Skeletal muscle satellite cell (primary cell): ENCODE results near the gene CDK11A.
A peak's percentile ranks its signal among the peaks of the same experiment; 100 is the strongest.
"Not testable (repeated sequence)": the region's sequence is repeated elsewhere in the genome, so short reads cannot be mapped to it uniquely, and the experiment has no call there.

Experiments
- H3K27me3 ChIP-seq: 2 replicates; pipeline ENCODE4 v1.7.0; 2013; ENCODE audit warnings: low read length; ENCODE audit not compliant: control insufficient read depth, insufficient read depth
- H3K36me3 ChIP-seq: 2 replicates; pipeline ENCODE4 v1.7.0; 2013; ENCODE audit warnings: mild to moderate bottlenecking, control low read depth, low read length; ENCODE audit not compliant: insufficient read depth
- H3K4me1 ChIP-seq: 2 replicates; pipeline ENCODE4 v1.7.0; 2013; ENCODE audit warnings: low read length; ENCODE audit not compliant: control insufficient read depth, insufficient read depth
- H3K4me2 ChIP-seq: 2 replicates; pipeline ENCODE4 v1.7.0; 2013; ENCODE audit warnings: mild to moderate bottlenecking, low read length
- H3K4me3 ChIP-seq: 2 replicates; pipeline ENCODE4 v1.7.0; 2013; ENCODE audit warnings: low read length
- H3K9ac ChIP-seq: 2 replicates; pipeline ENCODE4 v1.7.0; 2013; ENCODE audit warnings: mild to moderate bottlenecking, low read depth, low read length, moderate library complexity
- H3K9me3 ChIP-seq: replicated peaks from 2 replicates; pipeline ENCODE4 v1.7.0; 2013; ENCODE audit warnings: mild to moderate bottlenecking, control low read depth, low read length

CDK11A gene

DNA sequence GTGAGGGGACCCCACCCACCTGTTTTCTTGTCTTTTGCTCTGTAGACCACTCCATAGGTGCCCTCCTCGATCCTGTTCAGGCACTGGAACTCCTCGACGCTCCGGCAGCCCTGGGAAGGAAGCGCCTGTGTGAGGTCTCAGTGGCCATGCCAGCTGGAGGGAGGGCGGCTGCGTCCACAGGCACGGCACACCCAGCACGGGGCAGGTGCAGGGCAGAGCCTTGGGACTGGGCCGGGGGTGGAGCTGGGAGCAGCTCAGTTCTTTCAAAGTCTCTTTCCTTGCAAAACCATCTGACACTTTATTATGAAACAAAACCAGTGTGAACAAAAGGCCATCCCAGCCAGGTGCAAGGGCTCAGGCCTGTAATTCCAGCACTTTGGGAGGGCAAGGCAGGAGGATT lies 18.5 kb downstream of the CDK11A start:
- H3K27me3 ChIP-seq, H3K4me2 ChIP-seq, H3K4me3 ChIP-seq, H3K4me1 ChIP-seq, H3K9me3 ChIP-seq, H3K36me3 ChIP-seq, H3K9ac ChIP-seq: not testable (repeated sequence)

DNA sequence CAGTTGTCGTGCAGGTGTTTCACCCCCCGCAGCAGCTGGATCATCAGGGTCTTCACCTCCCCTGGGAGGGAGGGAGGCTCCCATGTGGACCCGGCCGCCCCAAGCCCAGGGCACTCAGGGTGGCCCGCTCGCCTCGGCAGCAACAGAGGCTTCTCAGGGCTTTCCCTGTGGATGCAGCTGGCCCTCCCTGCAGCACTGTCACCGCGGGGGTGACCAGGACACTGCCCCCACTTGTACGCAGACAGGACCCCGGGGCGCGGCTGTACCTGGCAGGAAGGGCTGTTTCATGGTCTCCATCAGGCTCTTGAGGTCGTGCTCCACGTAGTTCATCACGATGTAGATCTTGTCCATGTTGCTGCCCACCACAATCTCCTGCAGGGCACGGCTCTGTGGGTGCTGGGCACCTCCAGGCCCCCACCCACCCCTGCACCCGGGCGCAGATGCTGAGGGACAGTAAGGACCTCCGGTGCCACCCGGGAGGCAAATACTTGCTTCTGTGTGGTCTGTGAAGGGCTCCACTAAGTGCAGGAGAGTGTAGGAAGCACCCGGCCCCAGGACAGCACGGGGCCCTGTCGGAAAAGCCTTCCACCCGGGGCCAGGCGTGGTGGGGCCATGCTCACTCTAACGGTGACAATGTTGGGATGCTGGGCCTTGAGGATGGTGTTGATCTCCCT lies 19.7 kb downstream of the CDK11A start:
- not testable (repeated sequence) for H3K4me1 ChIP-seq, H3K4me2 ChIP-seq, H3K4me3 ChIP-seq, H3K9me3 ChIP-seq, H3K27me3 ChIP-seq, H3K36me3 ChIP-seq, H3K9ac ChIP-seq

DNA sequence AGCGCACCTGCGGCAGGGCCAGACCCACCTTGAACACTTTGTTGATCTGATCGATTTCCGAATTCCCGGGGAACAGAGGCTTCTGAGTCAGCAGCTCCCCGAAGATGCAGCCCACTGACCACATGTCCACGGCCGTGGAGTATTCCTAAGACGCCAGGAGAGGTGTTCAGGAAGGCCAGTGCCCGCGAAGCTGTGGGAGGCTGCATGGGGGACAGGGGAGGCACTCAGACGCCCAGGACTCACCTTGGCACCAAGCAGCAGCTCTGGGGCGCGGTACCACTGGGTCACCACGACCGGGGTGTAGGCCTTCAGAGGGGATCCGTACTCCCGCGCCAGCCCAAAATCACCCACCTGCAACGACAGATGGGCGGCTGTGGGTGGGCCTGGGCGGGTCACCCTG lies 20.4 kb downstream of the CDK11A start:
- no peaks in the 10 kb centered on the region for H3K4me1 ChIP-seq
- no peak overlapping the region for H3K4me3 ChIP-seq

GRCh38 chr1:1702506-1702905 lies 21.7 kb downstream of the CDK11A start:
- not testable (repeated sequence) for H3K9me3 ChIP-seq, H3K4me1 ChIP-seq, H3K27me3 ChIP-seq, H3K4me3 ChIP-seq, H3K9ac ChIP-seq, H3K36me3 ChIP-seq, H3K4me2 ChIP-seq

More for the DNA sequence above, 20.4 kb downstream of the CDK11A start:
- Histone ChIP-seq H3K9me3 (no peaks in the 10 kb centered on the region), H3K36me3 (peaks cover 3% of the 10 kb centered on the region), H3K9ac (no peak overlapping the region), H3K4me2 (no peak overlapping the region), H3K27me3 (no peaks in the 10 kb centered on the region)

DNA sequence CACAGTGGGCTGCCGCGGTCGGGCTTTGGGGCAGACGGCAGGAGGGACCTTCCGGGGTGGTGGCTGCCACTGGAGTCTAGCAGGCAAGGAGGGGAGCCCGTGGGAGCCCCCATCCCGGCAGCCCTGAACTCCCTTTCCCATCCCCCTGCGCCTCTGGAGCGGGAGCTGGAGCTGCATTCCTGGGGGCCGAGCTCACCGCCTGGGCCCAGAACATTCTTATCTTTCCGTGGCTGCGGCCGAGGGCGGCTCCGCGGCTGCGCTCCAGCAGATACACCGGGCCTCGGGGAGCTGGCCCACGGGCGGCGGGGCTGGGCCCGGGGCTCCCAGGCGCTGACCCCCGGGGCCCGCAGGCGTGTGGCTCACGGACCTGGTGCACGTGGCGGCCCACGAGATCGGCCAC lies 23.6 kb downstream of the CDK11A start:
- not testable (repeated sequence) for H3K9ac ChIP-seq, H3K36me3 ChIP-seq, H3K4me1 ChIP-seq, H3K9me3 ChIP-seq, H3K27me3 ChIP-seq, H3K4me3 ChIP-seq, H3K4me2 ChIP-seq

GRCh38 chr1:1700067-1700466 lies 24.1 kb downstream of the CDK11A start:
- not testable (repeated sequence) for H3K4me3 ChIP-seq, H3K36me3 ChIP-seq, H3K9me3 ChIP-seq, H3K9ac ChIP-seq, H3K27me3 ChIP-seq, H3K4me1 ChIP-seq, H3K4me2 ChIP-seq

- not testable (repeated sequence) for H3K27me3 ChIP-seq, H3K4me2 ChIP-seq, H3K4me3 ChIP-seq, H3K9ac ChIP-seq, H3K4me1 ChIP-seq, H3K9me3 ChIP-seq, H3K36me3 ChIP-seq
Observed at GRCh38 chr1:1699061-1699460, 25.1 kb downstream of the CDK11A start.

DNA sequence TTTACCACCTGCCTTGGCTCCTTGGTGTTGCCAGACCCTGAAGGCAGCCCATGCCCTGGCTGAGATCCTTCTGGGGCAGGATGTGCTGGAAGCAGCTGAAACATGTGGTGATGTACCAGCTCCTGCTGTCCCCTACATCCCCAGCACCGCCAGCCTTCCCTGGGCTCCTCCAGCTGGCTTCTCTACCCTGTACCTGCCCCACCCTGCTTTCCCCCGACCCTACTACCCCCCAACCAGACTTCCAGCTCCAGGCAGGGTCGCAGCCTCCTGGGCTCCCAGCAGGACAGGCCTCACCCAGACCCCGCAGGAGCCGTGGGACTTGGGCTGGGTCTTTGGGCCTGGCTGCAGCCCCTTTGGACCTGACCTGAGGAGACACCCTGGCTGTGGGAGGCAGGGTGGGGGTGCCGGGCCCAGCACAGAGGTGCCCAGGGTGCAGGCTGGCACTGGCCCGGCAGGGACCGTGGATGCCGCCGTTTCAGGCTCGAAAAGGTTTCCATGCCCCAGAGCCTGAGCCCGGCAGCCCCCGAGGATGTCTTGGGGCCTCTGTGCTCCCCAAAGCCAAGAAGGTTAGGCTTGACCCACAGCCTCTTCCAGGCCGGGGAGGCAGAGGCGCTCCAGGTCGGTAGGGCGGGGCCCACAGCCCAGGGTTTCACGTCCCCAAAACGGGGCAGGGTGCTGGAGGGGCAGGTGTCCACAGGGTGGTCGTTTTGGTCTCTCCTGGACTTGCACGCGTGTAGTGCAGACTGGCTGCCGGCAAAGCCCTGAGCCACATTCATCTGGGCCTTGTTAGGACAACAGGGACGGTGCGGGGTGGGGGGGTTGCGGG lies 26.6 kb downstream of the CDK11A start:
- not testable (repeated sequence) for H3K27me3 ChIP-seq, H3K4me2 ChIP-seq, H3K4me3 ChIP-seq, H3K9ac ChIP-seq, H3K36me3 ChIP-seq, H3K4me1 ChIP-seq, H3K9me3 ChIP-seq

DNA sequence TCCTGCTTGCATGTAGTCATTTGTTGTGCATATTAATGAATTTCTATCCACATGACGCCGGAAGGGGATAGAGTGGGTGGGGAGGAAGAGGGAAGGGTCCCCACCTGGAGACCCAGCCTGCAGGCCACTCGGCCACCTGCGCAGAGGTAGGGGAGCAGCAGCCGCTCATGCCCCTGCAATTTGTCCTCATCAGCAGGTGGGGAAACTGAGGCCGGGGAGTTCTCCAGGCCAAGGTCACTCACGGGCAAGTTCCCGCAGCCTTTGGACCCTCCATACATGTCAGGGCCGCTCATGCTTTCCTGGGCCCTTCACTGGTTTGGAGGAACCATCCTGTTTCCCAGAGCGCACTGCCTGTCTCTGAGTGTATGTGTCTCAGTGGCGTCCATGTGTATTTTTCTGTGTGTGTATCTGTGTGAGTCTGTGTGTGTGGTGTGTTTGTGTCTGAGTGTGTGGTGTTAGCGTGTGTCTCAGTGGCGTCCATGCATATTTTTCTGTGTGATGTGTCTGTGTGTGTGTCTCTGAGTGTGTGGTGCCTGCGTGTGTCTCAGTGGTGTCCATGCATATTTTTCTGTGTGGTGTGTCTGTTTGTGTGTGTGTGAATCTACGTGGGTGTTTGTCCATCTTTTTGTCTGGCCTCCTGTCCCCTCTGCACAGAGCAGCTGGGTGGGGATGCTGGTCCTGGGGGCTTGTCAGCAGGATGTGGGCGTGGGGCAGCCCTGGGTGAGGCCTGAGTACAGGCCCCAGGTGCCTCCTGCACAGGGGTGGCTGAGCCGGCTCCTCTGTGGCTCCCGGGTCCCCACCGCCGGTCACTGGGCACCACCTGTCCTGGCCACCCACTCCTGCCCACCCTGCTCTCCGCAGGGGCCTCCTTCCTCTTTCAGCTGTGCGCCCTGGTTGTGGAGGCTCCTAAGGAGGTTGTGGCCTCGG lies 27.5 kb downstream of the CDK11A start:
- not testable (repeated sequence) for H3K4me1 ChIP-seq, H3K27me3 ChIP-seq, H3K9ac ChIP-seq, H3K36me3 ChIP-seq, H3K4me2 ChIP-seq, H3K9me3 ChIP-seq, H3K4me3 ChIP-seq

GRCh38 chr1:1692714-1693647 lies 31.2 kb downstream of the CDK11A start, which contains the start of gene SLC35E2B:
Gene SLC35E2B, minus strand, starts transcription at chr1:1692795. Its CDS starts 16,096 bp downstream, at chr1:1676699.
- not testable (repeated sequence) for H3K9me3 ChIP-seq, H3K36me3 ChIP-seq, H3K4me1 ChIP-seq, H3K27me3 ChIP-seq
- Histone ChIP-seq H3K9ac (peak within 1 kb of the TSS; percentile 88), H3K4me2 (peak within 1 kb of the TSS; percentile 75), H3K4me3 (peak within 1 kb of the TSS; percentile 77)

DNA sequence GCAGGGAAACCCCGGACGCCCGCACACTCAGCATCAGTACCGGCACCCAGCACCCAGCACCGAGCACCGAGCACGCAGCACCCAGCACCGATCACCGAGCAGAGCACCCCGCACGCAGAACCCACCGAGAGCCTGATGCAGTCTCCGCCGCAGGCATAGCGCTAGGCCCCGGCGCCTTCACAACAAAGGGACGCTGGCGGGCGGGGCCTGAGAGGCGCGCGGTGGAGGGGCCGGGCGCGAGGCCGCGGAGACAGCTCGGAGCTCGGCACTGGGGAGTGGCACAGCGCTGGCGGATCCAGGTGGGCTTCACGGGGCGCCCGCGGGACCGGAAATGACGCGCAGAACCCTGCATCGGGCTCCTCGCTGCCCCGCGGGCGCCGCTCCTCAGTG lies 31.8 kb downstream of the CDK11A start:
- H3K9me3 ChIP-seq, H3K36me3 ChIP-seq, H3K4me1 ChIP-seq, H3K27me3 ChIP-seq: not testable (repeated sequence)
- peak overlapping the region; percentile 88 for H3K9ac ChIP-seq
- peak overlapping the region; percentile 65 for H3K4me2 ChIP-seq
- H3K4me3 ChIP-seq = peak overlapping the region; percentile 77
